SU-DHL-6 (cell line): Measurements from ENCODE around the gene P3H3.

Experiments used
- H2AFZ ChIP-seq: fragments of 200-600 bp; sonication (generic); 2 replicates; pipeline ENCODE4 v1.6.1; 2014; ENCODE audit warnings: low read depth, mild to moderate bottlenecking, moderate library complexity, mixed read lengths, antibody characterized with exemption, low read length; ENCODE audit not compliant: severe bottlenecking
- H3F3A ChIP-seq: fragments of 200-600 bp; shearing (Covaris generic); 2 replicates; pipeline ENCODE4 v1.6.0; 2016; ENCODE audit warnings: antibody characterized with exemption, mild to moderate bottlenecking; ENCODE audit not compliant: insufficient read depth
- H3K27ac ChIP-seq: fragments of 200-600 bp; sonication (generic); 2 replicates; pipeline ENCODE4 v1.5.1; 2016; ENCODE audit warnings: low read depth, mild to moderate bottlenecking, low read length, moderate library complexity, mixed read lengths
- H3K27me3 ChIP-seq: fragments of 200-600 bp; sonication (generic), shearing (Covaris generic); 2 replicates; pipeline ENCODE4 v1.6.0; 2014; ENCODE audit warnings: mild to moderate bottlenecking, low read length
- H3K36me3 ChIP-seq: fragments of 200-600 bp; sonication (generic); 2 replicates; pipeline ENCODE4 v1.6.1; 2014; ENCODE audit warnings: mild to moderate bottlenecking, low read length, mixed read lengths
- H3K4me2 ChIP-seq: fragments of 300-600, 200-600 bp; shearing (Covaris generic), sonication (generic); 2 replicates; pipeline ENCODE4 v1.6.0; 2014; ENCODE audit warnings: low read length, low read depth, mild to moderate bottlenecking; ENCODE audit not compliant: poor library complexity, severe bottlenecking
- H3K4me3 ChIP-seq: fragments of 200-600 bp; sonication (generic); 2 replicates; pipeline ENCODE4 v1.5.1; 2014; ENCODE audit warnings: antibody characterized with exemption, low read length, mild to moderate bottlenecking, mixed read lengths; ENCODE audit not compliant: insufficient read depth, poor library complexity, severe bottlenecking
- H3K79me2 ChIP-seq: fragments of 200-600 bp; sonication (generic); 2 replicates; pipeline ENCODE4 v1.6.1; 2014; ENCODE audit warnings: mild to moderate bottlenecking, low read length, moderate library complexity; ENCODE audit not compliant: insufficient read depth
- H3K9ac ChIP-seq: fragments of 200-600 bp; sonication (generic); 2 replicates; pipeline ENCODE4 v1.7.0; 2014; ENCODE audit warnings: mild to moderate bottlenecking, low read length
- H3K9me2 ChIP-seq: fragments of 200-600 bp; sonication (generic); replicated peaks from 2 replicates; pipeline ENCODE4 v1.6.1; 2014; ENCODE audit warnings: low read length; ENCODE audit not compliant: insufficient read depth
- H3K9me3 ChIP-seq: fragments of 200-600 bp; sonication (generic); 2 replicates; pipeline ENCODE4 v1.6.1; 2014; ENCODE audit warnings: low read length, mixed read lengths; ENCODE audit not compliant: insufficient read depth
- H4K20me1 ChIP-seq: fragments of 200-600 bp; sonication (generic); 2 replicates; pipeline ENCODE4 v1.6.1; 2014; ENCODE audit warnings: low read depth, mild to moderate bottlenecking, antibody characterized with exemption, low read length, moderate library complexity, mixed read lengths
- EZH2phosphoT487 ChIP-seq: fragments of 200-600 bp; sonication (generic), shearing (Covaris generic); conservative IDR thresholded peaks from 2 replicates; pipeline ENCODE4 v1.6.1; 2018; ENCODE audit warnings: mild to moderate bottlenecking, antibody characterized with exemption, low read length, moderate library complexity, mixed read lengths
- TF ChIP-seq, protein P1 (sequence below): fragments of 200-600 bp; sonication (generic); IDR thresholded peaks from one replicate; pipeline ENCODE4 v1.5.1; 2017; ENCODE audit warnings: antibody characterized with exemption, mild to moderate bottlenecking, low read length, moderate library complexity; ENCODE audit not compliant: insufficient read depth, poor library complexity, severe bottlenecking

The P3H3 gene

DNA sequence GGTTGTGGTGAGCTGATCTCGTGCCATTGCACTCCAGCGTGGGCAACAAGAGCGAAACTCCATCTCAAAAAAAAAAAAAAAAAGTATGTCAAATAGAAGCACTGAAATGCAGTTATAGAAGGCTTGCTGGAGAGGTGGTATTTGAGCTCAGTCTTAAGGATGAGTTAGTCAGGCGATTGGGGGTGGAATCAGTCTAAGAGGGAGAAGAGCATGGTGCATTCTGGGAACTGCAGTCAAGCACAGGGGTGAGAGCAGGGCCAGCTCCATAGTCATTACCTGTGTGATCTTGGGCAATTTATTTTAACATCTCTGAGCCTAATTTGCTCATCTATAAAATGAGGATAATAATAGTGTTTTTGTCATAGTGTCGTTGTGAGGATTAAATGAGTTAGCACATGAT, 6.7 kb downstream of the P3H3 start:
- Histone ChIP-seq H3F3A (no peaks in the 10 kb centered on the region), H3K36me3 (no peaks in the 10 kb centered on the region), H4K20me1 (no peaks in the 10 kb centered on the region), H3K27ac (no peak overlapping the region), H3K4me3 (no peak overlapping the region), H3K9me3 (no peaks in the 10 kb centered on the region), H3K9ac (no peak overlapping the region), H3K9me2 (no peaks in the 10 kb centered on the region), H3K79me2 (no peaks in the 10 kb centered on the region), H3K4me2 (no peak overlapping the region), H3K27me3 (no peaks in the 10 kb centered on the region), H2AFZ (no peak overlapping the region)
- TF ChIP-seq, protein P1, sequence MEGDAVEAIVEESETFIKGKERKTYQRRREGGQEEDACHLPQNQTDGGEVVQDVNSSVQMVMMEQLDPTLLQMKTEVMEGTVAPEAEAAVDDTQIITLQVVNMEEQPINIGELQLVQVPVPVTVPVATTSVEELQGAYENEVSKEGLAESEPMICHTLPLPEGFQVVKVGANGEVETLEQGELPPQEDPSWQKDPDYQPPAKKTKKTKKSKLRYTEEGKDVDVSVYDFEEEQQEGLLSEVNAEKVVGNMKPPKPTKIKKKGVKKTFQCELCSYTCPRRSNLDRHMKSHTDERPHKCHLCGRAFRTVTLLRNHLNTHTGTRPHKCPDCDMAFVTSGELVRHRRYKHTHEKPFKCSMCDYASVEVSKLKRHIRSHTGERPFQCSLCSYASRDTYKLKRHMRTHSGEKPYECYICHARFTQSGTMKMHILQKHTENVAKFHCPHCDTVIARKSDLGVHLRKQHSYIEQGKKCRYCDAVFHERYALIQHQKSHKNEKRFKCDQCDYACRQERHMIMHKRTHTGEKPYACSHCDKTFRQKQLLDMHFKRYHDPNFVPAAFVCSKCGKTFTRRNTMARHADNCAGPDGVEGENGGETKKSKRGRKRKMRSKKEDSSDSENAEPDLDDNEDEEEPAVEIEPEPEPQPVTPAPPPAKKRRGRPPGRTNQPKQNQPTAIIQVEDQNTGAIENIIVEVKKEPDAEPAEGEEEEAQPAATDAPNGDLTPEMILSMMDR, result no peak
- no peak for TF ChIP-seq EZH2phosphoT487

DNA sequence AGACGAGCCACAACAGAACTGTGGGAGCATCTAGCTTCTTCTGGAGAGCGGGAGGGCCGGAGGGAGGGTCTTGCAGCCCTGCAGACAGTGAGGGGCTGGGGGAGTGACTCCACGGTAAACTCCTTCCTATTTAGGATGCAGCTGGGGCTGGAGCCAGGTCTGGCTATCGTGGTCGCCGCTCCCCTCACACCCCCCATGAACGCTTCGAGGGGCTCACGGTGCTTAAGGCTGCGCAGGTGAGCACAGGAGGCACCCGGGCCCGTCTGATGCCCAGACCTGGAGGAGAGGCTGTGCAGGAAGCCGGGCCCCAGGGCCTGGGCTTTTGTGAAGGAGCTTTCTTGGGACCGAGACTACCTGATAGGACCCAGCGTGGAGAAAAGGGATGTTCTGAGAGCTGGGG, 8.6 kb downstream of the P3H3 start:
- H3K27ac ChIP-seq, result no peak overlapping the region
- H3K79me2 ChIP-seq, result no peaks in the 10 kb centered on the region
- H3K9me3 ChIP-seq, result no peaks in the 10 kb centered on the region
- H3F3A ChIP-seq, result no peaks in the 10 kb centered on the region
- no peak overlapping the region for H3K4me2 ChIP-seq
- no peaks in the 10 kb centered on the region for H4K20me1 ChIP-seq
- H2AFZ ChIP-seq, result no peak overlapping the region
- H3K4me3 ChIP-seq, result no peak overlapping the region
- H3K27me3 ChIP-seq, result no peaks in the 10 kb centered on the region
- no peaks in the 10 kb centered on the region for H3K9me2 ChIP-seq
- H3K36me3 ChIP-seq, result no peaks in the 10 kb centered on the region
- no peak overlapping the region for H3K9ac ChIP-seq
- TF ChIP-seq, protein P1, result no peak
- TF ChIP-seq EZH2phosphoT487, result no peak

DNA sequence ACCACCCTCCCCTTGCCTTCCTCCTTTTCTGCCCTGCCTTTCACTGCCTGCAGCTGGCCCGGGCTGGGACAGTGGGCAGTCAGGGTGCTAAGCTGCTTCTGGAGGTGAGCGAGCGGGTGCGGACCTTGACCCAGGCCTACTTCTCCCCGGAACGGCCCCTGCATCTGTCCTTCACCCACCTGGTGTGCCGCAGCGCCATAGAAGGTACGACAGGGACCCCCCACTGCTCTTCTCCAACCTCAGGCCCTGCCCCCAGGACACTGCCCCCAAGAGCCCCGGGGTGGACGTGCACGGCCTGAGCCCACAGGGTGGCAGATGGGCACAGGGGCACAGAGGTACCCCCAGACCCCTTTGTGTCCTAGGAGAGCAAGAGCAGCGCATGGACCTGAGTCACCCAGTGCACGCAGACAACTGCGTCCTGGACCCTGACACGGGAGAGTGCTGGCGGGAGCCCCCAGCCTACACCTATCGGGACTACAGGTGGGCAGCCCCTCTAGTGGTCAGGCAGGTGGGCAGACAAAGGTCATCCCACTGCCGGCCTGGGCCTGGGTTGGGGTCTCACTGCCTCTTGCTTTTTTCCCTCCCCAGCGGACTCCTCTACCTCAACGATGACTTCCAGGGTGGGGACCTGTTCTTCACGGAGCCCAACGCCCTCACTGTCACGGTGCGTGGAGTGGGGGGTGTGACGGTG, 9.3 kb downstream of the P3H3 start:
- Histone ChIP-seq H3K4me2 (no peak overlapping the region), H3F3A (no peaks in the 10 kb centered on the region), H3K9me2 (no peaks in the 10 kb centered on the region), H3K79me2 (no peaks in the 10 kb centered on the region), H3K9me3 (no peaks in the 10 kb centered on the region), H3K27me3 (no peaks in the 10 kb centered on the region), H3K9ac (no peak overlapping the region), H4K20me1 (no peaks in the 10 kb centered on the region), H3K36me3 (no peaks in the 10 kb centered on the region), H3K27ac (no peak overlapping the region), H2AFZ (no peak overlapping the region), H3K4me3 (no peak overlapping the region)
- no peak for TF ChIP-seq EZH2phosphoT487
- TF ChIP-seq, protein P1, result no peak
